Measurements from ENCODE around the gene SMOC1.

Gene SMOC1

GRCh38 chr14:69879175-69880043 is at the start of gene SMOC1:
TSS of gene SMOC1 (plus strand) at chr14:69879416. CDS start at chr14:69879679, 263 bp downstream.
- no peak for TF ChIP-seq CTCF (IDR thresholded peaks at IDR 0.05)
- peaks cover 75% of the 10 kb centered on the region for H3K27me3 ChIP-seq
- H3K4me1 ChIP-seq (ENCODE audit: control insufficient read depth in 1 of 2, insufficient read depth in 1 of 2, low read depth in 1 of 2, low read length in 1 of 2) = no peaks in the 10 kb centered on the region
- H3K36me3 ChIP-seq = no peaks in the 10 kb centered on the region
- no peak within 1 kb of the TSS for H3K4me3 ChIP-seq (ENCODE audit: low read depth in 1 of 2, low read length in 1 of 2)
- H3K27ac ChIP-seq = no peak within 1 kb of the TSS
- H3K9me3 ChIP-seq = no peaks in the 10 kb centered on the region

DNA sequence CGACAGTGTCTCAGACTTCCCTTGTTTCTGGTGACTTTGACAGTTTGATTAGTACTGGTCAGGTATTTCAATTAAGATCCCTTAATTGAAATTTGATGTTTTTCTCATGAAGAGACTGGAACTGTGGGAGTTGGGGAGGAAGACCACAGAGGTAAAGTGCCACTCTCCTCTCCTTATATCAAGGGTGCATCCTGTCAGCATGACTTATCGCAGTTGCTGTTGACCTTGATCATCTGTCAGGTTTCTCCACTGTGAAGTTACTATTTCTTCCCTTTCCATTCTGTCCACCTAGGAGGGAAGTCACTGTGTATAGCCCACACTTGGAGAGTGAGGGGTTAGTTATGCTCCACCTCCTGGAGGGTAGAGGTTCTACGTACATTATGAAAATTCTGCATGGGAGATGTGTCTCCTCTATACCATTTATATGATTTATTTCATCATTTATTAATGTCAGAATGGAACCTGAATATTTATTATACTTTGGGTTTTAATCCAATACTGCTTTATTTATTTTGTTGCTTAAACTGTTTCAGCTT is 40.3 kb upstream of the SMOC1 start:
- Histone ChIP-seq H3K27ac (no peak overlapping the region), H3K9me3 (no peaks in the 10 kb centered on the region), H3K4me1 (ENCODE audit: control insufficient read depth in 1 of 2, insufficient read depth in 1 of 2, low read depth in 1 of 2, low read length in 1 of 2) (no peaks in the 10 kb centered on the region), H3K27me3 (peaks cover 48% of the 10 kb centered on the region), H3K4me3 (ENCODE audit: low read depth in 1 of 2, low read length in 1 of 2) (no peak overlapping the region), H3K36me3 (no peaks in the 10 kb centered on the region)
- no peak for TF ChIP-seq CTCF (IDR thresholded peaks at IDR 0.05)

GRCh38 chr14:69839661-69840060 is 39.6 kb upstream of the SMOC1 start:
- Histone ChIP-seq H3K36me3 (no peaks in the 10 kb centered on the region), H3K27ac (no peak overlapping the region), H3K4me3 (ENCODE audit: low read depth in 1 of 2, low read length in 1 of 2) (no peak overlapping the region), H3K9me3 (no peaks in the 10 kb centered on the region), H3K27me3 (peaks cover 41% of the 10 kb centered on the region), H3K4me1 (ENCODE audit: control insufficient read depth in 1 of 2, insufficient read depth in 1 of 2, low read depth in 1 of 2, low read length in 1 of 2) (no peaks in the 10 kb centered on the region)
- TF ChIP-seq CTCF (IDR thresholded peaks at IDR 0.05) = no peak

- no peaks in the 10 kb centered on the region for H3K36me3 ChIP-seq
- peaks cover 38% of the 10 kb centered on the region for H3K27me3 ChIP-seq
- no peaks in the 10 kb centered on the region for H3K4me1 ChIP-seq (ENCODE audit: control insufficient read depth in 1 of 2, insufficient read depth in 1 of 2, low read depth in 1 of 2, low read length in 1 of 2)
- no peak for TF ChIP-seq CTCF (IDR thresholded peaks at IDR 0.05)
- no peak overlapping the region for H3K4me3 ChIP-seq (ENCODE audit: low read depth in 1 of 2, low read length in 1 of 2)
- H3K9me3 ChIP-seq = no peaks in the 10 kb centered on the region
- no peak overlapping the region for H3K27ac ChIP-seq
Measured at GRCh38 chr14:69841656-69842055, 37.6 kb upstream of the SMOC1 start.

DNA sequence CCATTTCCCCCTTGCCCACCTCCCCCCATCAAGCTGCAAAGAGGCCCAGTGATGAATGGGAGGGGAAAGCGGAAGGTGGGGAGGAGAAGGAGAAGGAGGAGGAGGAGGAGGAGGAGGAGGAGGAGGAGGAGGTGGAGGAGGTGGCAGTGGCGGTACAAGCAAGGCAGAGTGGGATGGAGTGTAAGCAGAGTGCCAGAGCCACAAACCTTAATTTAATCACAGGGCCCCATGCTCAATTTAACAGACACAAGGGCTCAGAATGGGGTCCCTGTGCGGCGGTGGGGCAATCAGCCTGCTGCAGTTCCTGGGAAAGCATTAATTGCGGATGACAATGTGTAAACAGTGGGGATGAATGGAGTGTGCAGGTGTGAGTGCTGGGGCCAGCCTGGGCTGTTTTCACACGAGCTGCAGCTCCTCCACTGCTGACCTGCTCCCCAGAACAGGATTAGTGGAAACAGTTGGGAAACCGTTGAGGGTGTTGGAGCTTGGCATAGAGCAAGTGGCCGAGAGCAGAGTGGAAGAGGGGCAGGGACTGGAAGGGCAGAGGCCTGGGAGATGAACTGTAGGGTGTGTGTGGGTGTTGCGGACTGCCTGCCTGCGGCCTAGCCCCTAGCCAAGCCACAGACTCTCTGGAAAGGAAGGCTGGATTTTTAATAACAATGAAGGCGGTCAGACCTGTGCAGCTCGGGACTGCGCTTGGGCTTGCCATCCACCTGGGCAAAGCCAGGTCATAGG is 36.4 kb upstream of the SMOC1 start:
- H3K4me3 ChIP-seq (ENCODE audit: low read depth in 1 of 2, low read length in 1 of 2) = no peak overlapping the region
- H3K27me3 ChIP-seq = peaks cover 35% of the 10 kb centered on the region
- no peak overlapping the region for H3K27ac ChIP-seq
- TF ChIP-seq CTCF (IDR thresholded peaks at IDR 0.05) = no peak
- no peaks in the 10 kb centered on the region for H3K36me3 ChIP-seq
- no peaks in the 10 kb centered on the region for H3K9me3 ChIP-seq
- no peaks in the 10 kb centered on the region for H3K4me1 ChIP-seq (ENCODE audit: control insufficient read depth in 1 of 2, insufficient read depth in 1 of 2, low read depth in 1 of 2, low read length in 1 of 2)

Data from neutrophil (primary cell).